ENCODE data around the gene LRRC41.
"Not testable (repeated sequence)": the region's sequence is repeated elsewhere in the genome, so short reads cannot be mapped to it uniquely, and the experiment has no call there.

The LRRC41 gene

DNA sequence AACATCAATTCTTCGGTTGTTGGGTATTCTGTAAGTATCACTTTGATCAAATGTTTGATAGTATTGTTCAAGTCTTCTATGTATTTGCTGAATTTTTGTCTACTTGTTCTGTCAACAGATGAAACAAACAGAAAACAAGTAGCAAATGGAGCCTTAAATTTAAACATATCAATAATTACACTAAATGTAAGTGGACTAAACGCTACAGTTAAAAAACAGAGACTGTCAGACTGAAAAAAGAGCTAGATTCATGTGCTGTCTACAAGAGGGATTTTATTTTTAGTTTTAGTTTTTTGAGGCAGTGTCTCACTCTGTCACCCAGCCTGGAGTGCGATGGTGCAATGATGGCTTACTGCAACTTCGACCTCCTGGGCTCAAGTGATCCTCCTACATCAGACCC lies 66.5 kb downstream of the LRRC41 start:
- Histone ChIP-seq H3K27me3 (no peaks in the 10 kb centered on the region), H3K9me3 (no peaks in the 10 kb centered on the region), H3K4me3 (no peak overlapping the region), H3K4me1 (no peaks in the 10 kb centered on the region), H3K36me3 (no peaks in the 10 kb centered on the region), H3K27ac (no peak overlapping the region)
- DNase-seq = no peak
- TF ChIP-seq, protein P1, sequence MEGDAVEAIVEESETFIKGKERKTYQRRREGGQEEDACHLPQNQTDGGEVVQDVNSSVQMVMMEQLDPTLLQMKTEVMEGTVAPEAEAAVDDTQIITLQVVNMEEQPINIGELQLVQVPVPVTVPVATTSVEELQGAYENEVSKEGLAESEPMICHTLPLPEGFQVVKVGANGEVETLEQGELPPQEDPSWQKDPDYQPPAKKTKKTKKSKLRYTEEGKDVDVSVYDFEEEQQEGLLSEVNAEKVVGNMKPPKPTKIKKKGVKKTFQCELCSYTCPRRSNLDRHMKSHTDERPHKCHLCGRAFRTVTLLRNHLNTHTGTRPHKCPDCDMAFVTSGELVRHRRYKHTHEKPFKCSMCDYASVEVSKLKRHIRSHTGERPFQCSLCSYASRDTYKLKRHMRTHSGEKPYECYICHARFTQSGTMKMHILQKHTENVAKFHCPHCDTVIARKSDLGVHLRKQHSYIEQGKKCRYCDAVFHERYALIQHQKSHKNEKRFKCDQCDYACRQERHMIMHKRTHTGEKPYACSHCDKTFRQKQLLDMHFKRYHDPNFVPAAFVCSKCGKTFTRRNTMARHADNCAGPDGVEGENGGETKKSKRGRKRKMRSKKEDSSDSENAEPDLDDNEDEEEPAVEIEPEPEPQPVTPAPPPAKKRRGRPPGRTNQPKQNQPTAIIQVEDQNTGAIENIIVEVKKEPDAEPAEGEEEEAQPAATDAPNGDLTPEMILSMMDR (IDR thresholded peaks at IDR 0.05) = no peak
- intact Hi-C loops (cut with DNase I; ENCODE audit: low total_unique reads) = no loop called here

DNA sequence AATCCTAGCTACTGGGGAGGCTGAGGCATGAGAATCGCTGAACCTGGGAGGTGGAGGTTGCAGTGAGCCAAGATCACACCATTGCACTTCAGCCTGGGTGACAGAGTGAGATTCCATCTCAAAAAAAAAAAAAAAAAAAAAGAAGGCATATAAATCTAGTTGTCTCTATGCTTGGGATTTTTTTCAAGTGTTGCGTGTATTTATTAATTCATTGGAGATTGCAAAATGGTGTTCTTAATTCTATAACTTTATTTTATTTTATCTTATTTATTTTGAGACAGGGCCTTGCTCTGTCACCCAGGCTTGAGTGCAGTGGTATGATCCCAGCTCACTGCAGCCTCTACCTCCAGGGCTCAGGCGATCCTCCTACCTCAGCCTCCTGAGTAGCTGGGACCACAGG lies 72.2 kb downstream of the LRRC41 start:
- DNase-seq; H3K4me1 ChIP-seq; intact Hi-C loops (cut with DNase I; ENCODE audit: low total_unique reads); H3K9me3 ChIP-seq; H3K27ac ChIP-seq; H3K4me3 ChIP-seq; H3K36me3 ChIP-seq; H3K27me3 ChIP-seq: not testable (repeated sequence)

Data from tibial artery (tissue), 4 donors.